ENCODE measurements around the gene NOX3. TPM values are rescaled to one million over a fixed set of nuclear protein-coding genes. Genes with fewer than 3 reads are reported as not detected.

The NOX3 gene
- total and polyA plus RNA-seq, 9 of the 15 experiments (the other 6 are each of a cell fraction or from before 2014, with no cell fraction given): not detected

DNA sequence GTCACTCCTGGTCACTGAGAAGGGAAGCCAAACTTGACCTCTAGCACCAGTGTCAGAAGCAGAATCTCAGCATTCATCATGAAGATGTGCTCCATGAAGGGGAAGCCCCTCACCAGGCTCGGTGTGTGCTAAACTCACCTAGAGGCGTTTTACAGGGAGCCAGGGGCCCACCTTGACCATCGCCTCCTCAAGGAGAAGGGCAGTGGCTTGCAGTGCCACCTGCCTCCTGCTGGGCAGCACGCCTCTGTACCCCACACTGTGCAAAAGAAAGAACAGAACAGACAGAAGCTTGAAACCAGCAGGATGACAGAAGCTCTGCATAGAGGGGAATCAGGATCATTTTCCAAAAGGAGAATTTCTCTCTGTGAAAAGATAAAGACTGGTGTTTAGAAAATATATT, 39.7 kb downstream of the NOX3 start:
- no peak for ATAC-seq
- TF ChIP-seq NONO (IDR thresholded peaks at IDR 0.05; ENCODE audit: low read depth in 2 of 2, low read length in 1 of 2): no peak
- no peak for TF ChIP-seq BCOR (IDR thresholded peaks at IDR 0.05)
- TF ChIP-seq, protein P1, sequence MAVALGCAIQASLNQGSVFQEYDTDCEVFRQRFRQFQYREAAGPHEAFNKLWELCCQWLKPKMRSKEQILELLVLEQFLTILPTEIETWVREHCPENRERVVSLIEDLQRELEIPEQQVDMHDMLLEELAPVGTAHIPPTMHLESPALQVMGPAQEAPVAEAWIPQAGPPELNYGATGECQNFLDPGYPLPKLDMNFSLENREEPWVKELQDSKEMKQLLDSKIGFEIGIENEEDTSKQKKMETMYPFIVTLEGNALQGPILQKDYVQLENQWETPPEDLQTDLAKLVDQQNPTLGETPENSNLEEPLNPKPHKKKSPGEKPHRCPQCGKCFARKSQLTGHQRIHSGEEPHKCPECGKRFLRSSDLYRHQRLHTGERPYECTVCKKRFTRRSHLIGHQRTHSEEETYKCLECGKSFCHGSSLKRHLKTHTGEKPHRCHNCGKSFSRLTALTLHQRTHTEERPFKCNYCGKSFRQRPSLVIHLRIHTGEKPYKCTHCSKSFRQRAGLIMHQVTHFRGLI (CRISPR knock-in tag; IDR thresholded peaks at IDR 0.05): no peak
- TF ChIP-seq IFI16 (CRISPR knock-in tag; IDR thresholded peaks at IDR 0.05): no peak
- TF ChIP-seq BDP1 (IDR thresholded peaks at IDR 0.05; ENCODE audit: insufficient read depth, insufficient read length): no peak
- no peak for TF ChIP-seq ZNF408 (CRISPR knock-in tag; IDR thresholded peaks at IDR 0.05; ENCODE audit: low read depth)
- Histone ChIP-seq H3K27ac (ENCODE audit: extremely low read depth, low read depth, low read length) (no peak overlapping the region), H3K9ac (ENCODE audit: insufficient read depth in 1 of 2, low read depth in 2 of 2, low read length in 2 of 2) (no peak overlapping the region), H2AFZ (ENCODE audit: low read depth, low read length) (no peak overlapping the region), H3K36me3 (ENCODE audit: control insufficient read depth, insufficient read depth, low read length) (no peaks in the 10 kb centered on the region), H3K4me3 (no peak overlapping the region), H3K4me1 (replicated peaks in 1 of 2; ENCODE audit: control insufficient read depth in 2 of 2, insufficient read depth in 2 of 2, low read length in 2 of 2) (no peaks in the 10 kb centered on the region), H3K79me2 (ENCODE audit: control insufficient read depth, insufficient read depth, low read length) (no peaks in the 10 kb centered on the region), H3K9me3 (replicated peaks; ENCODE audit: control insufficient read depth, insufficient read depth, low read depth, low read length) (no peaks in the 10 kb centered on the region), H3K27me3 (ENCODE audit: control insufficient read depth in 2 of 2, insufficient read depth in 2 of 2, low read length in 2 of 2) (no peaks in the 10 kb centered on the region), H4K20me1 (replicated peaks; ENCODE audit: control insufficient read depth, insufficient read depth, low read length) (no peaks in the 10 kb centered on the region), H3K9me1 (ENCODE audit: control insufficient read depth, insufficient read depth, low read length) (no peaks in the 10 kb centered on the region), H3K4me2 (ENCODE audit: insufficient read depth, low read length) (no peak overlapping the region)
- BruUV-seq (replicated peaks): no TSS peak
- intact Hi-C loops (cut with micrococcal nuclease) (no loop called here), in situ Hi-C loops (cut with MboI) (no loop called here)
- CTCF ChIA-PET (ENCODE audit: low intra/inter-chr PET ratio): no interaction called here
- POLR2A ChIA-PET: interaction anchor here (0.5 to 0.6 kb wide), 2 partner anchors 16 to 77 kb away, joined by 3 to 4 read pairs; no protein-coding TSS in a partner anchor
- no peak for FAIRE-seq
- DNase-seq (ENCODE audit: extremely low read depth in 1 of 4, low spot score in 3 of 4): no peak
- 0% methylated on average over 4 of the region's 4 CpGs for WGBS (ENCODE audit: insufficient coverage, low coverage, missing lambda C conversion rate)

Measured in K562 (cell line).